ENCODE data around the gene KNTC1.

- TF ChIP-seq CTCF (IDR thresholded peaks at IDR 0.05) (no peak), POLR2AphosphoS5 (IDR thresholded peaks at IDR 0.05) (no peak), EP300 (IDR thresholded peaks at IDR 0.05) (no peak)
Measured at GRCh38 chr12:122528582-122528981, 1.5 kb downstream of the KNTC1 start.

Measured in stomach (tissue), 4 donors.